ENCODE data around the gene SLC25A22.

GRCh38 chr11:816433-816779 is 18.3 kb upstream of the SLC25A22 start:
- no peak for TF ChIP-seq CTCF (conservative IDR thresholded peaks at IDR 0.05; ENCODE audit: low read depth, low read length)
- no peak for TF ChIP-seq EZH2 (IDR thresholded peaks at IDR 0.05; ENCODE audit: borderline replicate concordance, low read depth, low read length, poor library complexity, severe bottlenecking)

Data from A673 (cell line).